Left hindlimb (tissue), 1 donor: ENCODE results near the gene FAM107B.

Source experiments
- DNase-seq: peaks from one replicate; pipeline ENCODE4 v3.0.0-alpha.2; 2018

The FAM107B gene

DNA sequence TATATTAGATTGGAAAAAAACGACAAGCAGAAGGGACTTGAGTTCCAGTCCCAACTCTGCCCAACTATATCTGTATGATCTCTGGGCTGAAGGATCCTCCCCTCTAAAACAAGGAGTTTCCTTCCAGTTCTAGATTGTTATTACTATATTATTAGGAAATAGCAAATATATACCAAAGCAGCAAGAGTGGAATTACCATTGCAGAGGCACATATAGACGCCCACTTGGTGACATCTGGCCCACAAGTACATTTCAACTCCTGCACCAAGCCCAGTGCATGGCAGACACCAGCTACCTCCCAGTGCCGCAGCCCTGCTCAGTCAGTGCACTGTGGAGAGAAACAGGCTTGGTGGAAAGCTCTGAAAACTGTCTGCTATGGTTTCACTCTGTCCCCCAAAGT lies 201.9 kb downstream of the FAM107B start:
- DNase-seq = no peak

DNA sequence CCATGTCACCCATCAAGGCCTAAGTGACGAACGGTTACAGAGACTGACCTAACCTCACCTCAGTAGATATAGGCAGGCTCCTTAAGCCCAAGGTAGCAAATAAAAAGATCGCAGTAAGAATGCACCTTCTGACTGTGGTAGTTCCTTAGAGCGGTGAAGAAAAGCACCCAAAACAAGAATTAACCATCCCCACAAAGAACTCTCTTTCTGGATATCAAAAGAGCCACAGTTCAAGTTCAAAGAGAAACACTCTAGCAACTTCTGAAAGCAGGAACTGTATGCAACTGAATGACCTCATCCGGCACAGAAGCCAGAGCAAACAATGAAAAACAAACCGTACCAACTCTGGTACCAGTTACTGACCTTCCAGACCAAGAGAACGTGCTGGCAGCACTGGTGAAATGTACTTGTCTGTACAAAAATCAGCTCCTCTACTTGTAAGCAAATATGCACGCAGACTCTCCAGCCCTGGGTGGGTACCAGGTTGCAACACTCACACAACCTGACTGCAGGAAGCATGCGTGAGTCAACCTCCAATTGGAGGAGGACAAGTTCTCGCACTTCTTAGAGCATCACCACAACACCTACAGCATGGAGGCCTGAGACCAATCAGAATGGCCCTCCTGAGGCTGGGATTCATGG lies 202.7 kb downstream of the FAM107B start:
- no peak for DNase-seq

DNA sequence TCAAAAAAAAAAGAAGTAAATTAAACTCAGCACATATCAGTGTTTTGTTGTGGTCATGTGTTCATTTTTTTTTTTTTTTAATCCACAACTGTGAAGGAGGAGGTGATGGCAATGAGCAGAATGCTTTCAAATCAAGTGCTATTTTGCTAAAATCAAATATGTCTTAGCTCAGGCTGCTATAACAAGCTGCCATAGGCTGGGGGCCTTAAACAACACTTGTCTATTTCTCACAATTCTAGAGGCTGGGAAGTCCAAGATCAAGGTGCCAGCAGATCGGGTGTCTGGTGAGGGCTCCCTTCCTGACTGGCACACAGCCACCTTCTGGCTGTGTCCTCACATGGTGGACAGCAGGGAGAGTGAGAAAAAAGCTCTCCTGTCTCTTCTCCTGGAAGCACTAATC lies 203.9 kb downstream of the FAM107B start:
- DNase-seq = no peak

DNA sequence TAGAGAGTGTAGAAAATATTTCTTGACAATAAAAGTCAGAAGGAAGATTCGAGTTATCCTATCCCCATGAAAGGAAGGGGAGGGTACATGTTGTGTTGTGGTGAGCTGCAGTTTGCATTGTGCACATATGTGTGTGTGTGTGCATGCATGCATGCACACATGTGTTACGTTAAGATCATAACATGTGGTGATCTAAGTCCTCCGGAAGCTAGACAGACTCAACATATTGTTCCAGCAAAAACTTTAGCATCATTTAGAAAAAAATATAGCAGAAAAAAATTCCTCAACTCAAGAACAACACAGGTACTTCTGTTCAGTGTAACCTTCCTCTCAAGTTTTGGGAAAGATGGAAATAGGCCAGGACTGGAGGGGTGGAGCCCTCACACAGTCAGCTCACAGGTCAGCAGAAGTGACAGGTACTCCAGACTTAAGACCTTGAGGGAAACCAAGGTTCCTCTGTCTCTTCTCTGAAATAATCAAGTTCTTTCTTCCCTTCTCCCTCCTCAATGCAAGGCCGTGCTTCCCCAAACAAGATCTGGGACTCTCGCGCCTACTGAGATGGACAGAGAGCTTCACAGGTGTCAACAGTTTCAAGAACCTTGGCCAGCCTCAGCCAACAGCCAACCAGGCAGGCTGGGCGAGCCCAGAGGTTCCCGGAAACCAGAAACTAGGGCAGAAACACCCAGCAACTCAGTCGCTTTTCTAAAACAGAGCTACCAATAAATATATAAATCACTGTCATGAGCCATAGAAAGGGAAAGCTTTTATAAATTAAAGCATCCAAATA lies 205.2 kb downstream of the FAM107B start:
- no peak for DNase-seq

DNA sequence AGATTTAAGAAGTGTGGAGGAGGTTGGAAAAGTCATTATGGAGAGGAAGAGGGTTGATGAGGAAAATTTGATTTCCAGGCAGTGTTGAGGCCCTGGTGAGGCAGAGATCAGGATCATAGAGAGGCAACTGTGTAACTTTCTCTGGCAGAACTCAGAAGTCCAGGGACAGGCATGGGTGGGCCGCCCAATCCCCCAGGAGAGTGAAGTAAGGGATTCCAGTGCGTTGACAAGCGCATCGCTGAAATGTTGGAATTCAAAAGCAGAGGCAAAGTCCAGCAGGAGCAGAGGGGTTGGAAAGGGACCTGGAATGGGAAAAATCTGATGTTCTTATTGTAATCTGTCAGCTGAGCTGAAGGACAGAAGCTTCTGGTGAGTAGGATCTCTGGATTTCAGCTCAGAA lies 207.3 kb downstream of the FAM107B start:
- DNase-seq = no peak

DNA sequence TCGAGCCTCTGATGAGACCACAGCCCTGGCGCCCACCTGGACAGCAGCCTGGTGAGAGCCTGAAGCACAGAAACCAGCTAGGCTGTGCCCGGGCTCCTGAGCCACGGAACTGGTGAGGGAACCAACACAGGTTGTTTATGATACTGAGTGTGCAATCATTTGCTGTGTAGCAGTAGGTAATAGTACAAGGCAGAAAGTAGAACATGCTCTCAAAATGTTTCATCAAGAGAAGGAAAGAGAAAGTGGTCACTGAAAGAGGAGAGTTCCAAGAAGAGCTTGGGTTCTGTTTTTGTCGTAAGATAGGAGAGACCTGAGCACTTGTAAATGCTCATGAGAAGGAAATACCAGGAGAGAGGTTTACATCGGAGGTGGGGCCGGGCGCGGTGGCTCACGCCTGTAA lies 208.2 kb downstream of the FAM107B start:
- no peak for DNase-seq

DNA sequence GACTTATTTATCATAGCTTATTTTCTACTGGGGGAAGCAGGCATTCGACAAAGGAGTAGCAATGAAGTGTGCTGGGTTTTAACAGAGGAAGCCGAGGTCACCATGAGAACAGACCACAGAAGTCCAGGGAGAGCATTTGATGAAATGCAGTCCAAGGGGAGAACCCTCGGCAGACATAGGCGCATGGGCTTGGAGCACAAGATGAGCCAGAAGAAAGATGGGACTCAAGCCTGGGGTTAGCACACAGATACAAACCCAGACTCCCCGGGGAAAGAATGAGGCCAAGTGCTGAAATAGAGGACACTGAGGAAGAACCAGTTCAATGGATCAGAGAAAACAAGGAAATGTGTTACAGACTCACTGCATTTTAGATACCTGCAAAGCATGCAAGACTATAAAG lies 209.5 kb downstream of the FAM107B start:
- no peak for DNase-seq

DNA sequence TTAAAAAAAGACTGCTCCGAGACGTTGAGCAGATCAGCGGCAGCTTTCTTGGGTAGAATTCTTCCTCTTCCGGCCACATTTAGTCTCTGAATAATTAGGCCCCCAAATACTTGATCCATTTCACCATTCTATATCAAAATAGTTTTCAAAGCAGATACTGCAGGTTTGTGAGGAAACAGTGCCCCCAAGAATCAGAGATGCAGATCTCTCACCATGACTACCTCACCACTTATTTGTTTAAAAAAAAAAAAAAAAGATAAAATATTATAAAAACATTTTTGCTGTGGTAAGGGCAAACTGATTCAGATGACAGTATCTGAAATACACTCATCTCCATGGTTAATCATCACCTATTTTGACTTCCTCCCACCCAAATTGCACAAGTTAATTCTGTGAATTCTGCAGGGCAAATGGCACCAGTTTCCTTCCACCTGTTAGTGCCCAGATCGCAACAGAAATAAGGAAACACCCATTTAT lies 210.4 kb downstream of the FAM107B start:
- no peak for DNase-seq

DNA sequence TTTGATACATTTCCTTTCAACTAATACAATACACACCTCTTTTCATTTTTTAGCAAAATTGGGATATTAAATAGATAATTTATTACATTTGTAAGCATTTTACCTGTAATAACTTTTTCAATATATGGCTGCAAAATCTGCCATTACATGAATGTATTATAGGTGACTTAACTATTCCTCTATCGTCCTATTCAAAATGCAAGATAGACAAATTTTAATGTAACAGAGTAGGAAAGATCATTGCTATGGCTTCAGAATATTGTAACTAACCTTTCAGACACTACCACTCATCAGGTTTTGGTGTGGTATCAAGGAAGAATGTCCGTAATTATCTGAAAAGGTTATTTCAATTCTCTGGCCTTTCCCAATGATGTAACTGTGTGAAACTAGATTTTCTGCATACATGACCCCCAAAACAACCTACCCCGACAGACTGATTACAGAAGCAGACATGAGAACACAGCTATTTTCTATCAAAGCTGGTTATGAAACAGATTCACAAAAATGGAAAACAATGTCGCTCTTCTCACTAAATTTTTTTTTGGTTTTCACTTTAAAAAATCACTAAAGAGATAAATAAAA lies 211.2 kb downstream of the FAM107B start:
- DNase-seq = no peak

DNA sequence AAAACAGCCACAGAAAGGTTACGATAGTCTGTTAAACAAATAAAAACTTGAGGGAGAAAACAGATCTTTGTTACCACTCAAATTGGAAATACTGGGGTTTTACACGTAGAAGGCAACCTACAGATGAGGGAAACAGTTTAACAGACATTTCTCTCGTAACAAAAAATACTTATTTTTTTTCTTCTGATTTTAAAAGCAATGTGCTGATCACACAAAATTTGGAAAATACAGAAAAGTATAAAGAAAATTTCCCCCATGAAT lies 211.7 kb downstream of the FAM107B start:
- no peak for DNase-seq

DNA sequence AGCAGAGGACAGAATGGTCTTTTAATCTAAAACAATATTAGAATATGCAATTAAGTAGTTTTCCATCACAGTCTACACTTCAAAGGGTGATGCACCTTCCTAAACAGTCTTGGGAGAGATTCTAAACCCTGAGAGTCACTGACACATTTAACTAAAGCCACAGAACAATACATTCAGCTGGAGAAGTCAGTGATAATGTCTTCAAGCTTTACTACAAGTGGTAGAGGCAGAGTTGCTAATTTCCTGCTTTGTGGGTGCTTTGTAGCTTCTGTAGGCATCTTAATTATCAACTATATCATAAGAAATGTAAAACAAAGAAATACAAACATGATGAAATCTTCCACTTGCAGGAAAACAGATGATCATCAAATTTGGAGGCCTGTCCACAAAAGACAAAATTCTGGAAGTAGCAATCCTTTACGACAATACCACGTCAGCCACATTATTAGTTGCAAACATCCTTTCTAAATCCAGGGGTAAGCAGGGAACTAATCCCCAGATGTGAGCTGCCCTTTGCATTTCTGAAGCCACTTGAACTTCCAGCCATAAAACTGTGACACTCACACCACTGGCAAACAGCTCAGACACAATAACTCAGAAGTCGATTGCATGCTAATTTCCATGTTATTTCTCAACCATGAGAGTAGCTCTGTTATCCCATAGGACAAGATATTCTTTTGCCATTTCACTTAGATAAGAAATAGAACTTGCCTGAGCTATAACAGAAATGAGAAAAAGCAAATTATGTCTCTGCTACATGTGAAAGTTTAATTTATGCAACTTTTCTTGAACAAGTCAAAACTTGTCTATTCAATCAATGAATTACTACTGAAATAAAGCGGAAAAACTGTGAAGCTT lies 212.2 kb downstream of the FAM107B start:
- DNase-seq = no peak

DNA sequence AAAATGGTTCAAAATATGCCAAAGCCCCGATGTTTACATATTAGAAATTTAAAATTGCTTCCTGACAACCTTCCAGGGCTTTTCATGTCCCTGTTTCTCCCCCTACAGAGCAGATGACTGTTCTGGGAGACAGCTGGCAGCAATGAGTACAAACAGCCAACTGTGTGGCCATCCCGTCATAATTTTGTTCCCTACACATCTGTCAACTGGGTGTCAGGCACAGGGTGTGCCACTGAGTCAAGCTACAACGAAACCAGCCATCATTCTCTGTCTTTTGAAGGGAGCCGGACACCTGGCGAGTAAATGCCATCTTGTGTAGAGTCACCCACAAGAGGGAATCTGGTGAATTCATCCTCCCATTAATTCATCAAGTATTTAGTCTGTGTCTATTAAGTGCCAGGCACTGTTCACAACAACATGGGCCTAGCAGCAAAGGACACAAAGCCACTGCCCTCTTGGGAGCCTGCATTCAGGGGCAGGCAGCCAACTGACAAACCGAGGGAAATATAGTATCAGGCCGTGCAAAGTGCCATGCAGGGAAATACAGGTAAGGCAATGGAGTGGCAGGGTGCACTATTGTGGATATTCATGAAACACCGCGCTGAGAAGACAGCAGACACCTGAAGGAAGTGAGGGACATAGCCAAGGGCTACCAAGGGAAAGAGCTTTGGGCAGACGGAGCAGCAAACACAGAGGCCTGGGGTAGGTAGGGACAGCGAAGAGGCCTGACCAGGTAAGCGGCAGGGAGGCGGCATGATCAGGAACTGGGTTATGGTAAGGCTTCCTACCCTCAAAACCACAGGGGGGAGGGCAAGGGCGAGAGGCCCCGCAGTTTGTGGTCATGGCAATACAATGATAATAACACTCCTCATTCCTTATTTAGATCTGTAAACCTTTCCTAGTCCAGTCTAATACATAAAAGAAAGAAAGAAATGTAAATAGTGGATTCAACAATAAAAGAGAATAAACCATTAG lies 213.6 kb downstream of the FAM107B start:
- DNase-seq = no peak

DNA sequence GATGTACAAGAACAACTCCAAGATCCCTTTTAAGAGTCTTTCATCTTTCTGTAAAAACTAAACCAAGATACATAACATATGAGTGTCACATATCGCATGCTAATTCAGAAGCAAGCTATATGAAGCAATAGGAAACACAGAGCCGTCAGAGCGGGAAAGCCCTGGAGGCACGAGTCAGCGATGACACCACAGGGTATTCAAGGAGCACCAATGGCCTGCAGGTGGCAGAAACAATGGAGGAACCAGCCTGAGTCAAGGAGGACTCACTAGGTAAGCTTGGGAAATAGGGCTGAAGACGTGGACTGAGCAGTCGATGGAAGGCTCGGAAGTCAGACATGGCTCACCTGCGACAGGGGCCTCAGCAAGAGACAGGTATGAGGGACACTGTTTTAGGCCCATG lies 214.4 kb downstream of the FAM107B start:
- DNase-seq = no peak

DNA sequence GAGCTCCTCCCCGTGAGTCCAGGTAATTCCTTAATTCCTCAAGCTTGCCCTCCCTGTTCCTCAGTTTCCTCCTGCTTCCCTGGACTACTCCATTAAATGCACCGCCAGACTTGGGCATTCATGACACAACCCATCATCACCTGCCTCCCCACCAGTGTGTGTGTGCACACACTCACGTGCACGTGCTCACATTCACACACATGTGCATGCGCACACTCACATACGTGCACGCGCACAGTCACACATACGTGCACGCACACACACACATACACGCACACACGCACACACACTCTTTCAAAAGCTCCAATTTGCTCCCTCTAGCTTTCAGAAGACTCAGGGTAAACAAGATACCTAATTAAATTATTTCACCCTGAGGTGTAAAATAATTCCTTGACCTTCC lies 216.7 kb downstream of the FAM107B start:
- DNase-seq = no peak

DNA sequence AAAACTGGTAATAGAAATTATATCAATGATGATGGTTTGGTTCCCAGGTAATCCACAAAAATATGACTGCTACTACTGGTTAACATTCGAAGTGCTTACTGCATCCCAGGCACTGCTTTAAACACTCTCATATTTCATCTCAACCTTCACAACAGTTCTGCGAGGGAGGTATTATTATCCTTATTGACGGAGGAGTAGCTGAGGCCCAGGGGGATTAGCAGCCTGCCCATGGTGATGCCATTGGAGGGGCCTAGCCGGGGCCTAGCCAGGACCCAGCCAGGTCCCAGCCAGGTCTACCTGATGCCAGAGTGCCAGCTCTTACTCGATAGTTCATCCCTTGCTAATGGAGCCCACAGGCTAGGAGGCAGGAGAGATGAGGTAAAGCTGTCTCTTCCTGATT lies 217.1 kb downstream of the FAM107B start:
- no peak for DNase-seq

DNA sequence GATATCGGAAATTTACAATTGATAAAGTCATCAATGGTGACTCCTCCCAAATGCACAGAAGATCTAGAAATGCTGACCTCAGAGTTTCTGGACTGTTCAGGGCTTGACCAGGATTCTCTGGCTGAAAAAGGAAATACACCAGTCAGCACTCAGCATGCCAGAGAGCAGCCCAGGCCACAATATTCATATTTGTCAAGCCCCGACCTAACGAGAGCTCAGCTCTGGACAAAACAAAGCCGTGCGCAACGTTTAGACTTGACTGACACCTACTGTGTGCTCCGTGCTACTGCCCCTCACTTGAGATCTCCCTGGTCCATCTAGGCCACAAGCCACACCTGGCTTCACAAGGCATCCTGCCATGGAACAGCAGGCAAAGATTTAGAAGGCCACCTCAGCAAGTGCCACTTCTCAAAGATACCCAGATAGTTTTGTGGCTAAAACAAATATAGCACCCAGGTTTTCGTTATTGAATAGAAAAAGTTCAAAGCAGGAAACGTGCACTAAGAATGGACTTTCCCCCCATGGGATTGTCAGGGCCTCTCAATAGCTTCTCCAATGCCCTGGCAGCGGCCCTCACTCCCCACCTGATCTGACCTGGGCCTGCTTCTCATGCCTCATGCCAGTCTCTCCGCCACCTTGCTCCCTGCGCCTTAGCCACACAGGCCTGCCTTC lies 218.3 kb downstream of the FAM107B start:
- no peak for DNase-seq

DNA sequence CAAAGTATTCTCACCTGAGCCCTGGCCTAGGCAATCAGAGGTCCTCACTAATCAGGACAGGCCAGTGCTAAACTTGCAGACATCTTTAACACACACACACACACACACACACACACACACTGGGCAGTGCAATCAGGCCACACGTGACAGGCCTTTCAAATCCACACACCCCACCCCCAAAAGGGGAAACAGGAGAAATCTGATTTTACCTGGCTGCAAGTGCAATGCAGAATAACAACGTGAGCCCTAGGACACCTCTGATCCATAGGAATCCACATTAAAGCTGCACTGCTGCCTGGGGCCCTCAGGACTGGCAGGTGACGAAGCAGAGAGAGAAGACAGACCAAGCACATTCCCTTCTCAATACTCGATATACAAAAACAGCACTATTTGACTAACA lies 218.9 kb downstream of the FAM107B start:
- no peak for DNase-seq

DNA sequence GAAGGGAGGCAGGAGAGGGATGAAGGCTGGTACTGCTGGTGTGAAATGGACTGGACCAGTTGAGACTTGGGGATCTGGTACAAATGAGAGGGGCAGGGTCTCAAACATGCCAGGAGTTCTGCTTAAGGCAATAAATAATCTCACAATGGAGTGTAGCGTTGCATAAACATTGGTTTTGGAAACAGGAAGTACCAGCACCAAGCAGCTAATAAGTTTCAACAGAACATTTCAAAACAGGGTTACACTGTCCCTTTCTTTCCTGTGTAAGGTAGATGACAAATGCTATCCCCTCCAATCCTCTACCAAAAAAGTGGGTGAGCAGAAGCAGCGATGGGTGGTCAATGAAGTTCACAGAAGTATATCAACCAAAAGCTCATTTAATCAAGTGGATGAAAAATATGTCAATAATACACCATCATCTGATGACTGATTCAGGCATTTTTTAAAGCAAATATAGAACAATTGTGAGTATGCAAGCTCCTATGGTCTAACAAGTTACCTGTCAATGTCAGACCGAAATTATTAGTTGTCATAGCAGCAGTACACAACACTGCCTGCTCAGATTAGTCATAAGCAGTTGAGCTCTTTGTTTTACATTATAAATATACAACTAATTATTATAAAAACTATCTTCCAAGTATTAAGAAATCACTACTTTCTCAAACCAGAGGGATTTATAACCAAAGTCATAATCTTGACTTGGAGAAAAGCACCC lies 220.0 kb downstream of the FAM107B start:
- no peak for DNase-seq

DNA sequence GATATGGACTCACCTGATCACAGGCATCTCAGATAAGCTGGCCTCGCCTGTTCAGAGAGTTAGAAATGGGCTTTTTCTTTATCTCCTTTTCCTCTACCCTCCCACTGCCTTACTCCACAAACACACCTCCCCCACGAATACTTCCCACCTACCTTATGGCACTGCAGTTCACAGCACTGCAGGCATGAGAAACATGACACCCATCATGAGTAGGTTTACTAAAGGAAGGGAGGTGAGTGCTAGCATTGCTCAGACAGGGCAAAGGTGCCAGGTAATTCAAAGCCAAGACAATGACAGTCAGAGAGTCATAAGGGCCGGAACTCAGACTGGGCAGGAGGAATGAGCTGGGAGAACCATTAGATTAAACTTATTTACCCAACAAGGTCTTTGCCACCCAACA lies 220.6 kb downstream of the FAM107B start:
- DNase-seq = no peak

DNA sequence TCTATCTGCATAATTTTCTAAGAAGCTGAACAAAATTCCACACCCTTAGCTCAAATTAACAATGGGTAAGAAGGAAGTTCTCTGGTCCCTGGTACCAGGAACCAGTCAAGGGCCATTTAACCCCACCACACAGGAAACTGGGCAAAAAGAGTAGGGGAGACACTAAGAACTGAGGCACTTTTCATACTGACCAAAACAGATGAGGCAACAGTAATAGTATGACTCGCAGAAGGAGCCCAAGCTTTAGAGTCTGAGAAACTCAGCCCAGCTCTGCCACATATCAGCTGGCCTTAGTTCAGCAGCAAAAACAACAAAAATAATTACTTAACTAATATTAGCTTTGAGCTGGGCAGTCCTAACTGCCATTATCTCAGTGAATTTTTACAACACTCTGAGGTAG lies 221.2 kb downstream of the FAM107B start:
- no peak for DNase-seq

DNA sequence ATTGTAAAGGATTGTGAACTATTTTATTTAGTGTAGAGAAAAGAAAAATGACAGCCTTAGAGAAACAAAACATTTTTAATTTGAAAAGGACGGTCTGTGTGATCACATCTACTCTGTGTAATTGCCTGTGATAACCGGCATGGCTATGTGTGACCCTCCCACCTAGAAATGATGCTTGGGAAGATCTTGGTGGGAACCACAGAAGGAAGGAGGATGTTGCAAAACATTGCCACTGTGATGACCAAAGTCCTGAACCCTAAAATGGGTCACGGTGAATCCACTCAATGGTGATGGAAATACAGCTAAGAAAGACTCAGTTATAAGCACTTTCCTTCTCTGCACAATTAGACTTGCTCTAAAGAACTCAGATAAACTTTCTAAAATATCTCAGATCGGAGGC lies 222.7 kb downstream of the FAM107B start:
- DNase-seq = no peak
